Endothelial cell of umbilical vein (primary cell): ENCODE results near the gene TLE3.

Experiments
- CTCF ChIP-seq, 2 donors: IDR thresholded peaks; 1 replicate in 1 of 2; 2 replicates in 1 of 2; pipeline ENCODE4 v1.5.1; 2011; ENCODE audit warnings: low read length in 2 of 2, mild to moderate bottlenecking in 2 of 2, moderate library complexity in 2 of 2, control low read depth in 1 of 2, inconsistent platforms in 1 of 2, low read depth in 1 of 2; ENCODE audit not compliant: insufficient read depth in 1 of 2; ENCODE audit errors: extremely low read depth in 1 of 2
- EZH2 ChIP-seq: IDR thresholded peaks from 2 replicates; pipeline ENCODE4 v1.6.1; 2012; ENCODE audit warnings: borderline replicate concordance, low read depth, mild to moderate bottlenecking, moderate library complexity, low read length, inconsistent platforms; ENCODE audit not compliant: severe bottlenecking
- GATA2 ChIP-seq: IDR thresholded peaks from 2 replicates; pipeline ENCODE4 v1.7.0; 2011; ENCODE audit warnings: low read depth, mild to moderate bottlenecking, moderate library complexity, mixed read lengths, low read length; ENCODE audit not compliant: insufficient read length, insufficient read depth
- JUN ChIP-seq: IDR thresholded peaks from 2 replicates; pipeline ENCODE4 v1.6.1; 2011; ENCODE audit warnings: borderline replicate concordance, low read depth; ENCODE audit not compliant: insufficient read length, insufficient read depth
- MYC ChIP-seq: IDR thresholded peaks from one replicate; pipeline ENCODE4 v1.6.1; 2011; ENCODE audit warnings: mild to moderate bottlenecking, low read depth, low read length
- POLR2A ChIP-seq: IDR thresholded peaks from 2 replicates; pipeline ENCODE4 v1.6.1; 2012; ENCODE audit warnings: low read depth, mild to moderate bottlenecking, control low read depth, low read length
- POLR2AphosphoS5 ChIP-seq: IDR thresholded peaks from 2 replicates; pipeline ENCODE4 v1.6.1; 2012; ENCODE audit warnings: low read depth, mild to moderate bottlenecking, control low read depth, low read length, moderate library complexity; ENCODE audit not compliant: insufficient read depth
- TF ChIP-seq, protein P1 (sequence below): IDR thresholded peaks from 2 replicates; pipeline ENCODE4 v1.6.1; 2011; ENCODE audit not compliant: insufficient read depth, insufficient read length

- TF ChIP-seq EZH2 (no peak), CTCF (IDR thresholded peaks at IDR 0.05; ENCODE audit: extremely low read depth in 1 of 2, insufficient read depth in 1 of 2, low read depth in 1 of 2, low read length in 2 of 2) (no peak), POLR2A (no peak), MYC (no peak), GATA2 (no peak), POLR2AphosphoS5 (no peak), JUN (no peak)
- TF ChIP-seq, protein P1, sequence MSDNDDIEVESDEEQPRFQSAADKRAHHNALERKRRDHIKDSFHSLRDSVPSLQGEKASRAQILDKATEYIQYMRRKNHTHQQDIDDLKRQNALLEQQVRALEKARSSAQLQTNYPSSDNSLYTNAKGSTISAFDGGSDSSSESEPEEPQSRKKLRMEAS: no peak
These were observed 12.3 kb upstream of the TLE3 start for GRCh38 chr15:70109978-70110377.
